GM06990 (cell line): ENCODE results near the gene MTG2.
A peak's percentile ranks its signal among the peaks of the same experiment; 100 is the strongest.

Source experiments
- DNase-seq: peaks from one replicate; pipeline ENCODE4 v3.0.0-alpha.2; 2011; ENCODE audit not compliant: insufficient read length; ENCODE audit errors: extremely low read depth
- H3K27me3 ChIP-seq: replicated peaks from 2 replicates; pipeline ENCODE4 v1.6.0; 2011; ENCODE audit warnings: low read length; ENCODE audit not compliant: control insufficient read depth, insufficient read depth
- H3K36me3 ChIP-seq: 2 replicates; pipeline ENCODE4 v1.5.1; 2011; ENCODE audit warnings: low read length; ENCODE audit not compliant: control insufficient read depth, insufficient read depth
- H3K4me3 ChIP-seq: replicated peaks from 2 replicates; pipeline ENCODE4 v1.5.1; 2011; ENCODE audit warnings: low read depth, mild to moderate bottlenecking, control low read depth, low read length
- CTCF ChIP-seq: IDR thresholded peaks from 2 replicates; pipeline ENCODE4 v1.5.1; 2011; ENCODE audit warnings: low read length, control low read depth, mild to moderate bottlenecking, inconsistent platforms; ENCODE audit not compliant: insufficient read depth, poor library complexity, severe bottlenecking

MTG2 gene

GRCh38 chr20:62136283-62137091 is 46.3 kb upstream of the MTG2 start:
- peak; percentile 76 for TF ChIP-seq CTCF
- no peak for DNase-seq
- peaks cover 56% of the 10 kb centered on the region for H3K36me3 ChIP-seq
- no peak overlapping the region for H3K4me3 ChIP-seq
- no peaks in the 10 kb centered on the region for H3K27me3 ChIP-seq

- Histone ChIP-seq H3K27me3 (no peaks in the 10 kb centered on the region), H3K4me3 (no peak overlapping the region), H3K36me3 (peaks cover 52% of the 10 kb centered on the region)
- TF ChIP-seq CTCF = no peak
- DNase-seq = no peak
Observed at GRCh38 chr20:62137092-62137384, 45.8 kb upstream of the MTG2 start.

GRCh38 chr20:62137478-62138203 is 45.2 kb upstream of the MTG2 start:
- Histone ChIP-seq H3K36me3 (peaks cover 49% of the 10 kb centered on the region), H3K4me3 (no peak overlapping the region), H3K27me3 (no peaks in the 10 kb centered on the region)
- TF ChIP-seq CTCF = no peak
- DNase-seq = no peak

GRCh38 chr20:62138204-62138543 is 44.7 kb upstream of the MTG2 start:
- H3K4me3 ChIP-seq = no peak overlapping the region
- H3K36me3 ChIP-seq = peaks cover 45% of the 10 kb centered on the region
- TF ChIP-seq CTCF = no peak
- H3K27me3 ChIP-seq = no peaks in the 10 kb centered on the region
- DNase-seq = no peak

- no peak for TF ChIP-seq CTCF
- Histone ChIP-seq H3K27me3 (no peaks in the 10 kb centered on the region), H3K36me3 (peaks cover 40% of the 10 kb centered on the region), H3K4me3 (no peak overlapping the region)
- no peak for DNase-seq
Observed at GRCh38 chr20:62138912-62139311, 43.9 kb upstream of the MTG2 start.
